ENCODE data around the gene BAZ1B.

Gene BAZ1B

GRCh38 chr7:73437621-73438416, 84.3 kb downstream of the BAZ1B start:
- no peaks in the 10 kb centered on the region for H3K9me2 ChIP-seq (replicated peaks; ENCODE audit: insufficient read depth, low read length)
- no peaks in the 10 kb centered on the region for H3K9me3 ChIP-seq (ENCODE audit: insufficient read depth, low read length)
- H3K4me2 ChIP-seq (ENCODE audit: low read depth, low read length, poor library complexity, severe bottlenecking): no peak overlapping the region
- H3K4me3 ChIP-seq (ENCODE audit: insufficient read depth, low read length, poor library complexity, severe bottlenecking): no peak overlapping the region
- no peak overlapping the region for H2AFZ ChIP-seq (ENCODE audit: low read depth, low read length, severe bottlenecking)
- no peak overlapping the region for H3K9ac ChIP-seq (ENCODE audit: low read length)
- no peak for TF ChIP-seq EZH2phosphoT487 (conservative IDR thresholded peaks at IDR 0.05; ENCODE audit: low read length)
- no peak for TF ChIP-seq CTCF (IDR thresholded peaks at IDR 0.05; ENCODE audit: insufficient read depth, low read length, poor library complexity, severe bottlenecking)
- no peaks in the 10 kb centered on the region for H4K20me1 ChIP-seq (ENCODE audit: low read depth, low read length)
- H3F3A ChIP-seq (ENCODE audit: insufficient read depth): peaks cover 4% of the 10 kb centered on the region; the same call in 1 of the 2 replicates
- H3K27me3 ChIP-seq (ENCODE audit: low read length): no peaks in the 10 kb centered on the region
- H3K36me3 ChIP-seq (ENCODE audit: low read length): peaks cover 9% of the 10 kb centered on the region; the same call in 1 of the 2 replicates
- H3K27ac ChIP-seq (ENCODE audit: low read depth, low read length): no peak overlapping the region
- no peaks in the 10 kb centered on the region for H3K79me2 ChIP-seq (ENCODE audit: insufficient read depth, low read length)

- Histone ChIP-seq H3K4me3 (ENCODE audit: insufficient read depth, low read length, poor library complexity, severe bottlenecking) (no peak overlapping the region), H3F3A (ENCODE audit: insufficient read depth) (no peaks in the 10 kb centered on the region; the same call in 1 of the 2 replicates), H3K9ac (ENCODE audit: low read length) (no peak overlapping the region), H3K9me3 (ENCODE audit: insufficient read depth, low read length) (no peaks in the 10 kb centered on the region), H3K27me3 (ENCODE audit: low read length) (no peaks in the 10 kb centered on the region), H3K9me2 (replicated peaks; ENCODE audit: insufficient read depth, low read length) (no peaks in the 10 kb centered on the region), H4K20me1 (ENCODE audit: low read depth, low read length) (no peaks in the 10 kb centered on the region), H3K4me2 (ENCODE audit: low read depth, low read length, poor library complexity, severe bottlenecking) (no peak overlapping the region), H3K79me2 (ENCODE audit: insufficient read depth, low read length) (no peaks in the 10 kb centered on the region), H3K36me3 (ENCODE audit: low read length) (peaks cover 6% of the 10 kb centered on the region; the same call in 1 of the 2 replicates), H2AFZ (ENCODE audit: low read depth, low read length, severe bottlenecking) (no peak overlapping the region), H3K27ac (ENCODE audit: low read depth, low read length) (no peak overlapping the region)
- TF ChIP-seq CTCF (IDR thresholded peaks at IDR 0.05; ENCODE audit: insufficient read depth, low read length, poor library complexity, severe bottlenecking) (no peak), EZH2phosphoT487 (conservative IDR thresholded peaks at IDR 0.05; ENCODE audit: low read length) (no peak)
These were observed 85.0 kb downstream of the BAZ1B start for GRCh38 chr7:73437091-73437490.

- Histone ChIP-seq H3K4me3 (ENCODE audit: insufficient read depth, low read length, poor library complexity, severe bottlenecking) (no peak overlapping the region), H3K36me3 (ENCODE audit: low read length) (0 out of 2 replicates have a peak, but pooled peaks cover 1% of the 10 kb centered on the region), H3F3A (ENCODE audit: insufficient read depth) (no peaks in the 10 kb centered on the region; the same call in 1 of the 2 replicates), H4K20me1 (ENCODE audit: low read depth, low read length) (no peaks in the 10 kb centered on the region), H2AFZ (ENCODE audit: low read depth, low read length, severe bottlenecking) (no peak overlapping the region), H3K9me2 (replicated peaks; ENCODE audit: insufficient read depth, low read length) (no peaks in the 10 kb centered on the region), H3K9ac (ENCODE audit: low read length) (no peak overlapping the region), H3K27ac (ENCODE audit: low read depth, low read length) (no peak overlapping the region), H3K9me3 (ENCODE audit: insufficient read depth, low read length) (no peaks in the 10 kb centered on the region), H3K79me2 (ENCODE audit: insufficient read depth, low read length) (no peaks in the 10 kb centered on the region), H3K4me2 (ENCODE audit: low read depth, low read length, poor library complexity, severe bottlenecking) (no peak overlapping the region), H3K27me3 (ENCODE audit: low read length) (no peaks in the 10 kb centered on the region)
- no peak for TF ChIP-seq EZH2phosphoT487 (conservative IDR thresholded peaks at IDR 0.05; ENCODE audit: low read length)
- no peak for TF ChIP-seq CTCF (IDR thresholded peaks at IDR 0.05; ENCODE audit: insufficient read depth, low read length, poor library complexity, severe bottlenecking)
These were observed 85.8 kb downstream of the BAZ1B start for GRCh38 chr7:73436031-73436929.

Data from SU-DHL-6 (cell line).